Measurements from ENCODE around the gene OBI1.

- TF ChIP-seq ZNF592 (IDR thresholded peaks at IDR 0.05) (no peak), EZH2 (IDR thresholded peaks at IDR 0.05; ENCODE audit: borderline replicate concordance, control insufficient read depth, low read depth, low read length) (no peak), RCOR1 (conservative IDR thresholded peaks at IDR 0.05; ENCODE audit: low read depth, low read length) (no peak), CTCF (IDR thresholded peaks at IDR 0.05 in 2 of 3, conservative IDR thresholded peaks at IDR 0.05 in 1 of 3; ENCODE audit: control insufficient read depth in 2 of 3, extremely low read depth in 1 of 3, insufficient read depth in 1 of 3, low read depth in 3 of 3, low read length in 3 of 3) (no peak), EP300 (IDR thresholded peaks at IDR 0.05; ENCODE audit: borderline replicate concordance in 1 of 2, control insufficient read depth in 1 of 2, low read depth in 2 of 2, low read length in 2 of 2) (no peak), NR2F1 (conservative IDR thresholded peaks at IDR 0.05) (no peak), CEBPZ (IDR thresholded peaks at IDR 0.05; ENCODE audit: low read depth, low read length) (no peak)
These were observed 66.4 kb downstream of the OBI1 start for GRCh38 chr13:78592584-78592983.
